ENCODE results near the gene MAB21L4. TPM values are rescaled to one million over a fixed set of nuclear protein-coding genes. Genes with fewer than 3 reads are reported as not detected.

MAB21L4 gene
- total and polyA plus RNA-seq, 2 donors from 2014 or later, result 6.1 to 28.5 TPM

- H3K9me3 ChIP-seq (ENCODE audit: control insufficient read depth in 2 of 3, insufficient read depth in 1 of 3, low read length in 3 of 3), result peaks cover 0 to 7% (median 0%) of the 10 kb centered on the region in 3 donors
- DNase-seq (no peak), FAIRE-seq (no peak)
- no peaks in the 10 kb centered on the region for H3K36me3 ChIP-seq (ENCODE audit: control insufficient read depth in 2 of 3, insufficient read depth in 3 of 3, low read length in 3 of 3)
- intact Hi-C loops (cut with DNase I), result loop anchor here (5.0 to 10.0 kb wide), 2 partner anchors 215 to 367 kb away; no protein-coding TSS in a partner anchor
- H3K4me3 ChIP-seq (ENCODE audit: low read length in 3 of 3), result no peak overlapping the region
- H3K4me1 ChIP-seq (ENCODE audit: control insufficient read depth in 2 of 3, insufficient read depth in 2 of 3, low read depth in 1 of 3, low read length in 3 of 3), result peaks cover 0 to 3% (median 0%) of the 10 kb centered on the region in 3 donors
- H3K9ac ChIP-seq (ENCODE audit: low read length in 3 of 3), result no peak overlapping the region
- no peak overlapping the region for H3K27ac ChIP-seq (ENCODE audit: low read depth in 2 of 2, low read length in 2 of 2)
- TF ChIP-seq CTCF (IDR thresholded peaks at IDR 0.05; ENCODE audit: borderline replicate concordance, extremely low read depth, insufficient read depth), result no peak
- no peaks in the 10 kb centered on the region for H3K27me3 ChIP-seq (ENCODE audit: control insufficient read depth, insufficient read depth, low read length)
These were observed 45.9 kb downstream of the MAB21L4 start for GRCh38 chr2:240850026-240850425.

GRCh38 chr2:240848900-240849680 lies 46.9 kb downstream of the MAB21L4 start:
- Histone ChIP-seq H3K4me1 (ENCODE audit: control insufficient read depth in 2 of 3, insufficient read depth in 2 of 3, low read depth in 1 of 3, low read length in 3 of 3) (peaks cover 0 to 3% (median 0%) of the 10 kb centered on the region in 3 donors), H3K9ac (ENCODE audit: low read length in 3 of 3) (no peak overlapping the region), H3K4me3 (ENCODE audit: low read length in 3 of 3) (no peak overlapping the region), H3K27me3 (ENCODE audit: control insufficient read depth, insufficient read depth, low read length) (no peaks in the 10 kb centered on the region), H3K9me3 (ENCODE audit: control insufficient read depth in 2 of 3, insufficient read depth in 1 of 3, low read length in 3 of 3) (peaks cover 0 to 1% (median 0%) of the 10 kb centered on the region in 3 donors), H3K27ac (ENCODE audit: low read depth in 2 of 2, low read length in 2 of 2) (no peak overlapping the region), H3K36me3 (ENCODE audit: control insufficient read depth in 2 of 3, insufficient read depth in 3 of 3, low read length in 3 of 3) (no peaks in the 10 kb centered on the region)
- DNase-seq (no peak), FAIRE-seq (no peak)
- no peak for TF ChIP-seq CTCF (IDR thresholded peaks at IDR 0.05; ENCODE audit: borderline replicate concordance, extremely low read depth, insufficient read depth)
- intact Hi-C loops (cut with DNase I), result no loop called here

- Histone ChIP-seq H3K27ac (ENCODE audit: low read depth in 2 of 2, low read length in 2 of 2) (no peak overlapping the region), H3K9ac (ENCODE audit: low read length in 3 of 3) (no peak overlapping the region), H3K9me3 (ENCODE audit: control insufficient read depth in 2 of 3, insufficient read depth in 1 of 3, low read length in 3 of 3) (no peaks in the 10 kb centered on the region), H3K27me3 (ENCODE audit: control insufficient read depth, insufficient read depth, low read length) (no peaks in the 10 kb centered on the region), H3K4me3 (ENCODE audit: low read length in 3 of 3) (no peak overlapping the region), H3K36me3 (ENCODE audit: control insufficient read depth in 2 of 3, insufficient read depth in 3 of 3, low read length in 3 of 3) (no peaks in the 10 kb centered on the region), H3K4me1 (ENCODE audit: control insufficient read depth in 2 of 3, insufficient read depth in 2 of 3, low read depth in 1 of 3, low read length in 3 of 3) (peaks cover 0 to 3% (median 0%) of the 10 kb centered on the region in 3 donors)
- DNase-seq (no peak), FAIRE-seq (no peak)
- intact Hi-C loops (cut with DNase I), result no loop called here
- no peak for TF ChIP-seq CTCF (IDR thresholded peaks at IDR 0.05; ENCODE audit: borderline replicate concordance, extremely low read depth, insufficient read depth)
These were observed 48.1 kb downstream of the MAB21L4 start for GRCh38 chr2:240847817-240848216.

All from kidney (tissue), 14 donors.